Heart right ventricle (tissue), 16 donors: Measurements from ENCODE around the gene PILRA. TPM values are rescaled to one million over a fixed set of nuclear protein-coding genes. Genes with fewer than 3 reads are reported as not detected.

Source experiments
- ATAC-seq, 8 donors: fragments of 200-7000 bp; cut with Tn5 transposase; one replicate each; pipeline ENCODE4 v1.9.1; 2020; ENCODE audit warnings: mild to moderate bottlenecking in 8 of 8, moderate library complexity in 8 of 8, moderate number of reproducible peaks in 1 of 8
- DNase-seq, 2 donors: peaks; one replicate each; pipeline ENCODE4 v3.0.0-alpha.2; 2020
- H3K27ac ChIP-seq, 10 donors: fragments of 200-600 bp; sonication (generic) in 2 of 10; one replicate each; pipeline versions ENCODE4 v1.5.0 to v1.8.0; 2020 to 2022; ENCODE audit warnings: mild to moderate bottlenecking in 3 of 10
- H3K27me3 ChIP-seq, 7 donors: fragments of 200-600 bp; one replicate each; pipeline ENCODE4 v1.8.0; 2021 to 2022; ENCODE audit warnings: mild to moderate bottlenecking in 2 of 7
- H3K36me3 ChIP-seq, 9 donors: fragments of 200-600 bp; sonication (generic) in 1 of 9; one replicate each; pipeline versions ENCODE4 v1.5.0 to v1.8.0; 2020 to 2022; ENCODE audit warnings: mild to moderate bottlenecking in 2 of 9
- H3K4me1 ChIP-seq, 9 donors: fragments of 200-600 bp; sonication (generic) in 1 of 9; one replicate each; pipeline versions ENCODE4 v1.5.0 to v1.8.0; 2020 to 2022; ENCODE audit warnings: mild to moderate bottlenecking in 4 of 9
- H3K4me3 ChIP-seq, 10 donors: fragments of 200-600 bp; sonication (generic) in 2 of 10; one replicate each; pipeline versions ENCODE4 v1.5.0 to v1.8.0; 2020 to 2022; ENCODE audit warnings: mild to moderate bottlenecking in 7 of 10, moderate library complexity in 2 of 10
- H3K9me3 ChIP-seq, 11 donors: fragments of 200-600 bp in 10 of 11; sonication (generic) in 2 of 11; one replicate each; pipeline versions ENCODE4 v1.5.0 to v1.8.0; 2013 to 2022; ENCODE audit warnings: mild to moderate bottlenecking in 2 of 11, control low read depth in 1 of 11, moderate library complexity in 1 of 11
- WGBS, 2 donors: extraction: QIAGEN DNeasy Blood & Tissue Kit; methylation state at CpG; one replicate each; pipeline ENCODE4 v1.1.7; 2013; ENCODE audit warnings: inconsistent platforms in 1 of 2; 5-methylcytosine and 5-hydroxymethylcytosine counted together
- intact Hi-C, 10 donors: fragments of 100-400 bp; cut with DNase I; formaldehyde crosslinking; loops; one replicate each; pipeline versions ENCODE4 v1.11.1 to v1.14.2; 2022
- polyA plus RNA-seq, 2 donors: library from polyadenylated mRNA; stranded (reverse); fragments of 200-250 nt; gene quantifications; one replicate each; pipeline ENCODE4 v1.2.3, GENCODE V29; 2013
- total RNA-seq, 10 donors: library from RNA; stranded (reverse); fragmentation: NEBNext Ultra II Directional in 3 of 10; extraction: Animal tissue kit (Norgen Biotek cat#: 25700) in 3 of 10; gene quantifications; one replicate each; pipeline versions ENCODE4 v1.2.1 to v1.2.4, GENCODE V29; 2021 to 2023
- TF ChIP-seq, protein P1 (sequence below), 9 donors: fragments of 200-600 bp; sonication (generic) in 2 of 9; IDR thresholded peaks; one replicate each; pipeline versions ENCODE4 v1.5.0 to v1.8.0; 2021 to 2022; ENCODE audit warnings: antibody characterized with exemption in 9 of 9, mild to moderate bottlenecking in 5 of 9, moderate library complexity in 1 of 9
- donor health status: Arrhythmogenic right ventricular cardiomyopathy.
- donor health status: ischemic (EF 13 %, LVEDD 7.1; RV severe dilation, severe dysfunction).
- donor health status: healthy with polysubstance abuse.
- donor health status: DM: no; HTN: yes; CAD: no.
- donor health status: DM: no; HTN: no; CAD: no.
- donor health status: ischemic (EF 25% LVEDD 6.9; RV normal size, moderate dysfunction).
- donor health status: ischemic (EF 25% LVEDD 5.7; RV mildly dilated, moderate dysfunction).
- donor health status: healthy.
- donor health status: DM: yes; HTN: yes; CAD: no.
- donor health status: Ischemic cardiomyopathy.
- donor health status: ischemic (EF 35%, LVEDD 5.7; RV mildly dilated, moderate dysfunction).
- donor health status: nonischemic (EF 11% LVEDD 7.7; RV severe dilation, severe dysfunction).
- donor health status: DM: yes; HTN: yes; CAD: no.
- donor health status: PGD.
- donor health status: ischemic (EF 29% LVEDD 5.4; RV normal size, mild dysfunction).
- donor health status: nonischemic (EF 23%, LVEDD 6.1; RV moderate dilation, normal function).

Gene PILRA
- total and polyA plus RNA-seq, 12 donors: 1.1 to 12.4 (median 2.8) TPM

- no peak for ATAC-seq
- peak overlapping the region in 5 of 10 donors; percentile 3 to 99 (median 97) for H3K27ac ChIP-seq
- WGBS, 2 donors: 87% methylated on average over 22 of the region's 22 CpGs
Observed at GRCh38 chr7:100434297-100435144, 61.2 kb downstream of the PILRA start.

DNA sequence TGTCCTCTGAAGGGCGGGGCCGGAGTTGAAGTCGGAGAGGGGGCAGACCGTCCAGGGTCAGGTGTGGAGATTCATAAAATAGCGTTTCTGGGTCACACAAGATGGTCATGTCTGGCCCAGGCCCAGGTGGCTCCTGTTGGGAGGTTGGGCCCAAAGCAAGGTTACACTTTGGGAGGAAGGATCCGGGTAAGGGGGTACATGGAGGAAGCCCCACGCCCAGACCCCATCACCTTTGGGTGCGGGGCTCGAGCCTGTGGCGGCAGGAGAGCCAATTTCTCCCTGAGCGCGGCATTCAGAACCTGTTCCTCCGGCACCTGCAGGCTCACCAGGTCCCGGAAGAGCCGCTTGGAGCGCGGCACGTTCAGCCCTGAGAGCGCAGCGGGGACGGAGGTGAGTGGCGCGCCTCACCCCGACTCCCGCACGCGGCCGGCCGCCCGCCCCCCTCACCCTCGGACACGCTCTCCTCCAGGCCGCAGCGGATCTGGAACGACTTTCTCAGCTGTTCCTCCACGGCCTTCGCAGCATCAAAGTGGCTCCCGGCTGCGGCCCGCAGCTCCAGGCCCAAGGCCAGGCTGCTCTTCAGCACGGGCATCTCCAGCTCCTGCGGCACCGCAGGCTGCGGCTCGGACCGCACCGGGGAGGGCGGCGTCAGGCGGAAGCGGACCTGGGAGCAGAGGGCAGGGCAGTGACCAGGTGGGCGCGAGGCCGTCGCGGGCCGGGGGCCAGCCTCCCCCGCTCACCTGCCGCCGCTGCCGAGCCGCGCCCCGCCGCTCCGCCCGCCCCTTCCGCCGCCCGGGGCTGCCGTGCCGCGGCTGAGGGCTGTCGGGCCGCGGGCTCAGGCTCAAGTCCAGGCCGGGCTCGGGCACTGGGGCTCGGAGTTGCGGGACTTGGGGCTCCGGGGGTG lies 62.4 kb downstream of the PILRA start:
- 2% methylated on average over 61 to 81 of the region's 81 CpGs for WGBS, 2 donors
- peak in 6 of 8 donors; percentile 14 to 51 (median 32) for ATAC-seq
- peak; percentile 29 to 42 for DNase-seq
- H3K4me1 ChIP-seq: peaks cover 9 to 54% (median 34%) of the 10 kb centered on the region in 9 donors
- TF ChIP-seq, protein P1, sequence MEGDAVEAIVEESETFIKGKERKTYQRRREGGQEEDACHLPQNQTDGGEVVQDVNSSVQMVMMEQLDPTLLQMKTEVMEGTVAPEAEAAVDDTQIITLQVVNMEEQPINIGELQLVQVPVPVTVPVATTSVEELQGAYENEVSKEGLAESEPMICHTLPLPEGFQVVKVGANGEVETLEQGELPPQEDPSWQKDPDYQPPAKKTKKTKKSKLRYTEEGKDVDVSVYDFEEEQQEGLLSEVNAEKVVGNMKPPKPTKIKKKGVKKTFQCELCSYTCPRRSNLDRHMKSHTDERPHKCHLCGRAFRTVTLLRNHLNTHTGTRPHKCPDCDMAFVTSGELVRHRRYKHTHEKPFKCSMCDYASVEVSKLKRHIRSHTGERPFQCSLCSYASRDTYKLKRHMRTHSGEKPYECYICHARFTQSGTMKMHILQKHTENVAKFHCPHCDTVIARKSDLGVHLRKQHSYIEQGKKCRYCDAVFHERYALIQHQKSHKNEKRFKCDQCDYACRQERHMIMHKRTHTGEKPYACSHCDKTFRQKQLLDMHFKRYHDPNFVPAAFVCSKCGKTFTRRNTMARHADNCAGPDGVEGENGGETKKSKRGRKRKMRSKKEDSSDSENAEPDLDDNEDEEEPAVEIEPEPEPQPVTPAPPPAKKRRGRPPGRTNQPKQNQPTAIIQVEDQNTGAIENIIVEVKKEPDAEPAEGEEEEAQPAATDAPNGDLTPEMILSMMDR (IDR thresholded peaks at IDR 0.05): no peak
- no peaks in the 10 kb centered on the region for H3K27me3 ChIP-seq
- H3K4me3 ChIP-seq: peak overlapping the region; percentile 62 to 98 (median 91)
- H3K9me3 ChIP-seq: no peaks in the 10 kb centered on the region
- peak overlapping the region; percentile 91 to 99 (median 97) for H3K27ac ChIP-seq
- intact Hi-C loops: no loop called here
- H3K36me3 ChIP-seq: peaks cover 0 to 41% (median 16%) of the 10 kb centered on the region in 9 donors

More at GRCh38 chr7:100434297-100435144, 61.2 kb downstream of the PILRA start:
- H3K36me3 ChIP-seq: peaks cover 0 to 41% (median 16%) of the 10 kb centered on the region in 9 donors
- peaks cover 12 to 58% (median 43%) of the 10 kb centered on the region in 9 donors for H3K4me1 ChIP-seq
- no peaks in the 10 kb centered on the region for H3K27me3 ChIP-seq
- H3K9me3 ChIP-seq: no peaks in the 10 kb centered on the region
- intact Hi-C loops: loop anchor here in 1 of 10 donors (5.0 kb wide), 1 partner anchor 243 kb away; no protein-coding TSS in a partner anchor
- TF ChIP-seq, protein P1 (IDR thresholded peaks at IDR 0.05): no peak
- H3K4me3 ChIP-seq: peak overlapping the region in 7 of 10 donors; percentile 73 to 98 (median 91)
- no peak for DNase-seq

DNA sequence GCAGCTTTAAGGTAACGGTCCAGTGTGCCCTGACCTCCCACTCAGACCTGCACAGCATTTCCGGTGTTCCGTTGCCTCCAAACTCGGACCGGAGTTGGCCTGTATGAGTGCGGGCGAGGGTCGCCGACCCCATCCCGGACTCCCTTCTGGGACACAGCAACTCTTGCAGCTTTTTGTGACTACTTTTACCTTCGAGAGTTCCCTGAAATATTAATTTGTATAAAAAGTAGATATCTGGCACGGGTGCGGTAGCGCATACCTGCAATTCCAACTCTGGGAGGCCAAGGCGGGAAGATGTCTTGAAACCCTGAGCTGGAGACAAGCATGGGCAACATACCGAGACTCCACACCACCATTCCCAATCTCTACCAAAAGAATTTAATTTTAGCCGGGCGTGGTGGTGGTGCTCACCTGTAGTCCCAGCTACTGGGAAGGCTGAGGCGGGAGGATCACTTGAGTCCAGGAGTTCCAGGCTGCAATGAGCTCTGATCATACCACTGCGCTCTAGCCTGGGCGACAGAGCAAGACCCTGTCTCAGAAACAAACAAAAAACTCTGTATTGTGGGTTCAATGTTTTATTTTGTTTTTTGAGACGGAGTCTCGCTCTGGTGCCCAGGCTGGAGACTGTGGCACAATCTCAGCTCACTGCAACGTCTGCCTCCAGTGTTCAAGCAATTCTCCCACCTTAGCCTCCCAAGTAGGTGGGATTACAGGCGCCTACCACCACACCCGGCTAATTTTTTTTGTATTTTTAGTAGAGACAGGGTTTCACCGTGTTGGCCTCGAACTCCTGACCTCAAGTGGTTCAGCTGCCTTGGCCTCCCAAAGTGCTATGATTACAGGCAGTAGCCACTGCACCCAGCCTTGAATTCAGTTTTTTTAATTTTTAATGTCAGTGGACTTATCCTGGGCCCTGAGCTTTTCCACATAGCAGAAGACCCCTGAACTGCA lies 64.1 kb downstream of the PILRA start:
- TF ChIP-seq, protein P1 (IDR thresholded peaks at IDR 0.05): no peak
- 91 to 92% methylated on average over 28 of the region's 28 CpGs for WGBS, 2 donors

More for the DNA sequence above, 64.1 kb downstream of the PILRA start:
- intact Hi-C loops: no loop called here
- H3K27ac ChIP-seq: peak overlapping the region in 9 of 10 donors; percentile 92 to 99 (median 97)
- H3K4me1 ChIP-seq: peaks cover 6 to 36% (median 20%) of the 10 kb centered on the region in 9 donors
- ATAC-seq (no peak), DNase-seq (no peak)
- peak overlapping the region in 9 of 10 donors; percentile 62 to 98 (median 91) for H3K4me3 ChIP-seq
- H3K9me3 ChIP-seq: no peaks in the 10 kb centered on the region
- H3K27me3 ChIP-seq: no peaks in the 10 kb centered on the region
- H3K36me3 ChIP-seq: peaks cover 0 to 29% (median 16%) of the 10 kb centered on the region in 9 donors
